Lung (tissue), 12 donors: ENCODE data around the gene ZNF862. TPM values are rescaled to one million over a fixed set of nuclear protein-coding genes. Genes with fewer than 3 reads are reported as not detected.

Source experiments
- ATAC-seq: fragments of 200-7000 bp; cut with Tn5 transposase; one replicate; pipeline ENCODE4 v1.9.1; 2020; ENCODE audit warnings: moderate number of reproducible peaks; ENCODE audit not compliant: insufficient read depth, low FRiP score
- DNase-seq, 3 donors: peaks; one replicate each; pipeline ENCODE4 v3.0.0-alpha.2; 2013 to 2017
- H3K27ac ChIP-seq, 2 donors: one replicate each; pipeline ENCODE4 v1.5.1; 2013; ENCODE audit warnings: mild to moderate bottlenecking in 2 of 2, moderate library complexity in 2 of 2, control low read depth in 1 of 2, inconsistent platforms in 1 of 2, low read depth in 1 of 2, low read length in 1 of 2
- H3K27me3 ChIP-seq, 3 donors: one replicate each; pipeline ENCODE4 v1.5.1; 2013; ENCODE audit warnings: low read length in 2 of 3; ENCODE audit not compliant: control insufficient read depth in 3 of 3, insufficient read depth in 3 of 3
- H3K36me3 ChIP-seq, 4 donors: one replicate each; pipeline ENCODE4 v1.5.1; 2013; ENCODE audit warnings: low read length in 4 of 4, mild to moderate bottlenecking in 1 of 4, moderate library complexity in 1 of 4; ENCODE audit not compliant: control insufficient read depth in 4 of 4, insufficient read depth in 4 of 4
- H3K4me1 ChIP-seq, 5 donors: one replicate each; pipeline ENCODE4 v1.5.1; 2013; ENCODE audit warnings: low read length in 5 of 5, mild to moderate bottlenecking in 2 of 5, moderate library complexity in 1 of 5; ENCODE audit not compliant: control insufficient read depth in 5 of 5, insufficient read depth in 5 of 5
- H3K4me3 ChIP-seq: one replicate; pipeline ENCODE4 v1.5.1; 2013; ENCODE audit warnings: mild to moderate bottlenecking, control low read depth, moderate library complexity
- H3K9ac ChIP-seq, 2 donors: one replicate each; pipeline ENCODE4 v1.5.1; 2013; ENCODE audit warnings: low read length in 2 of 2, control low read depth in 1 of 2; ENCODE audit not compliant: insufficient read depth in 1 of 2
- H3K9me3 ChIP-seq, 4 donors: one replicate each; pipeline ENCODE4 v1.5.1; 2013; ENCODE audit warnings: low read length in 3 of 4, mild to moderate bottlenecking in 1 of 4, moderate library complexity in 1 of 4; ENCODE audit not compliant: control insufficient read depth in 4 of 4, insufficient read depth in 3 of 4
- CTCF ChIP-seq: IDR thresholded peaks from 2 replicates; pipeline ENCODE4 v1.5.1; 2012; ENCODE audit warnings: mild to moderate bottlenecking; ENCODE audit errors: control extremely low read depth, extremely low read depth
- WGBS, 2 donors: extraction: QIAGEN DNeasy Blood & Tissue Kit; methylation state at CpG; one replicate each; pipeline ENCODE4 v1.1.7; 2013; 5-methylcytosine and 5-hydroxymethylcytosine counted together
- polyA plus RNA-seq, 2 donors: library from polyadenylated mRNA; stranded (reverse); fragments of 200-250 nt; gene quantifications; one replicate each; pipeline ENCODE4 v1.2.1, GENCODE V29; 2013
- total RNA-seq, 2 donors: library from RNA; depleted of rRNA in 1 of 2; stranded (reverse); fragments of >200 nt in 1 of 2; gene quantifications; one replicate each; pipeline ENCODE4 v1.2.1, GENCODE V29; 2014 to 2021
- donor health status: control.
- donor health status: control.
- donor health status: Bipolar disorder and iron deficiency.
- donor health status: healthy.
- donor health status: DM: yes; HTN: yes; CAD: no.

ZNF862 gene
- total and polyA plus RNA-seq, 4 donors: 5.2 to 22.1 (median 10.0) TPM

- Histone ChIP-seq H3K9ac (no peak overlapping the region), H3K4me3 (no peak overlapping the region), H3K27ac (no peak overlapping the region), H3K4me1 (peaks cover 0 to 11% (median 0%) of the 10 kb centered on the region in 5 donors), H3K9me3 (no peaks in the 10 kb centered on the region), H3K36me3 (no peaks in the 10 kb centered on the region), H3K27me3 (no peaks in the 10 kb centered on the region)
- ATAC-seq (no peak), DNase-seq (no peak)
- TF ChIP-seq CTCF: no peak
- WGBS, 2 donors: 87 to 93% methylated on average over 27 to 30 of the region's 30 CpGs
These were observed 16.7 kb upstream of the ZNF862 start for GRCh38 chr7:149821191-149822148.

GRCh38 chr7:149822353-149822943, 15.7 kb upstream of the ZNF862 start:
- WGBS, 2 donors: 65 to 75% methylated on average over 21 to 22 of the region's 22 CpGs
- no peak for TF ChIP-seq CTCF
- Histone ChIP-seq H3K4me1 (peaks cover 0 to 11% (median 0%) of the 10 kb centered on the region in 5 donors), H3K36me3 (no peaks in the 10 kb centered on the region), H3K27ac (no peak overlapping the region), H3K4me3 (no peak overlapping the region), H3K9ac (no peak overlapping the region), H3K9me3 (no peaks in the 10 kb centered on the region), H3K27me3 (no peaks in the 10 kb centered on the region)
- DNase-seq (peak; percentile 26 to 43 (median 41)), ATAC-seq (no peak)

GRCh38 chr7:149823191-149823630, 15.0 kb upstream of the ZNF862 start:
- no peak for TF ChIP-seq CTCF
- WGBS, 2 donors: 93% methylated on average over 8 of the region's 8 CpGs
- DNase-seq: no peak

More at GRCh38 chr7:149823191-149823630, 15.0 kb upstream of the ZNF862 start:
- no peaks in the 10 kb centered on the region for H3K9me3 ChIP-seq
- no peak overlapping the region for H3K4me3 ChIP-seq
- ATAC-seq: no peak
- H3K36me3 ChIP-seq: no peaks in the 10 kb centered on the region
- H3K27me3 ChIP-seq: no peaks in the 10 kb centered on the region
- H3K9ac ChIP-seq: no peak overlapping the region
- peaks cover 0 to 11% (median 0%) of the 10 kb centered on the region in 5 donors for H3K4me1 ChIP-seq
- H3K27ac ChIP-seq: no peak overlapping the region
